ENCODE results near the gene TPGS1.

The TPGS1 gene

GRCh38 chr19:532561-533363 lies 25.5 kb downstream of the TPGS1 start:
- H3K4me2 ChIP-seq = peak overlapping the region; percentile 96
- TF ChIP-seq, protein P1, sequence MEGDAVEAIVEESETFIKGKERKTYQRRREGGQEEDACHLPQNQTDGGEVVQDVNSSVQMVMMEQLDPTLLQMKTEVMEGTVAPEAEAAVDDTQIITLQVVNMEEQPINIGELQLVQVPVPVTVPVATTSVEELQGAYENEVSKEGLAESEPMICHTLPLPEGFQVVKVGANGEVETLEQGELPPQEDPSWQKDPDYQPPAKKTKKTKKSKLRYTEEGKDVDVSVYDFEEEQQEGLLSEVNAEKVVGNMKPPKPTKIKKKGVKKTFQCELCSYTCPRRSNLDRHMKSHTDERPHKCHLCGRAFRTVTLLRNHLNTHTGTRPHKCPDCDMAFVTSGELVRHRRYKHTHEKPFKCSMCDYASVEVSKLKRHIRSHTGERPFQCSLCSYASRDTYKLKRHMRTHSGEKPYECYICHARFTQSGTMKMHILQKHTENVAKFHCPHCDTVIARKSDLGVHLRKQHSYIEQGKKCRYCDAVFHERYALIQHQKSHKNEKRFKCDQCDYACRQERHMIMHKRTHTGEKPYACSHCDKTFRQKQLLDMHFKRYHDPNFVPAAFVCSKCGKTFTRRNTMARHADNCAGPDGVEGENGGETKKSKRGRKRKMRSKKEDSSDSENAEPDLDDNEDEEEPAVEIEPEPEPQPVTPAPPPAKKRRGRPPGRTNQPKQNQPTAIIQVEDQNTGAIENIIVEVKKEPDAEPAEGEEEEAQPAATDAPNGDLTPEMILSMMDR (conservative IDR thresholded peaks at IDR 0.05; ENCODE audit: low read depth, low read length) = peak; percentile 56
- H3K4me3 ChIP-seq (IDR thresholded peaks at IDR 0.05; ENCODE audit: insufficient read depth, low read depth, low read length) = no peak overlapping the region
- H3K27ac ChIP-seq = no peak overlapping the region; the same call in 1 of the 2 replicates
- no peak overlapping the region; the same call in 1 of the 2 replicates for H2AFZ ChIP-seq (ENCODE audit: low read depth)
- peaks cover 7% of the 10 kb centered on the region for H3K27me3 ChIP-seq (ENCODE audit: insufficient read depth, low read depth)
- H4K20me1 ChIP-seq (ENCODE audit: insufficient read depth) = peaks cover 6% of the 10 kb centered on the region; the same call in 1 of the 2 replicates
- peak overlapping the region; percentile 40; the same call in 1 of the 2 replicates for H3K9ac ChIP-seq
- peaks cover 15% of the 10 kb centered on the region for H3K4me1 ChIP-seq (ENCODE audit: low read depth, poor library complexity, severe bottlenecking)
- peaks cover 17% of the 10 kb centered on the region; the same call in 1 of the 2 replicates for H3K79me2 ChIP-seq (ENCODE audit: insufficient read depth, low read depth)
- H3K36me3 ChIP-seq (ENCODE audit: insufficient read depth) = no peaks in the 10 kb centered on the region

DNA sequence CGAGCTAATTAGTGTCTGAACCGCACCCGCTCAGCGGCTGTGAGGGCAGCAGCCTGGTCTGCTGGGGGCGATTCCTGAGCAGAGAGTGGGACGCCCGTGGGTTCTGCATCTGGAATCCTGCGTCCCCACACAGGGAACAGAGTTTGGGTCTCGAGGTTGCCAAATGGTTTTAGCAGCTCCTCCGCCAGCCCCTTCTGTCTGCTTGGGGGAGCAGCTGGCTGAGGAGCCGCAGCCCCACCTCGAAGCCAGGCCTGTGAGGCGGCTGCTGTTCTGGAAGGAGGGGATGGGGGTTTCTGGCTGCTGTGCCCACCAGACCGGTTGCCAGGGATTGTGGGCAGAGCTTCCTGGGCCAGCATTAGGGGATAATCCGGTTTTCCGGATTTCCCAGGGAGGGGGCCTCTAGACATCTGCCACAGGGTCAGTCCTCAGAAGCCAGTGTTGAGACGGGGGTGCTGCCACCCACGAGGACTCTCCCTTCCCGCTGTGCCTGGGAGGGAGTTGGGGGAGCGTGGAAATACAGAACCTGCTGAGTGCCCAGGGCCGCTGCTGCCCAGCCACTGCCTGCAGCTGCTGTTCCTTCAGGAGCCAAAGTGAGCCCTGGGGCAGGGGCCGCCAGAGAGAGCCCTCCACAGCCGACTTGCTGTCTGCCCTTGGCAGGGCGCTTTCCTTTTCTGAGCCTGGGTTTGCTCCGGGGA lies 26.2 kb downstream of the TPGS1 start:
- peaks cover under 1% of the 10 kb centered on the region; the same call in 1 of the 2 replicates for H3K27me3 ChIP-seq (ENCODE audit: insufficient read depth, low read depth)
- H2AFZ ChIP-seq (ENCODE audit: low read depth) = no peak overlapping the region
- H3K4me3 ChIP-seq (IDR thresholded peaks at IDR 0.05; ENCODE audit: insufficient read depth, low read depth, low read length) = no peak overlapping the region
- H3K4me1 ChIP-seq (ENCODE audit: low read depth, poor library complexity, severe bottlenecking) = peaks cover 15% of the 10 kb centered on the region
- H4K20me1 ChIP-seq (ENCODE audit: insufficient read depth) = peaks cover 6% of the 10 kb centered on the region; the same call in 1 of the 2 replicates
- TF ChIP-seq, protein P1 (conservative IDR thresholded peaks at IDR 0.05; ENCODE audit: low read depth, low read length) = no peak
- no peak overlapping the region; the same call in 1 of the 2 replicates for H3K27ac ChIP-seq
- H3K36me3 ChIP-seq (ENCODE audit: insufficient read depth) = no peaks in the 10 kb centered on the region
- H3K79me2 ChIP-seq (ENCODE audit: insufficient read depth, low read depth) = peaks cover 17% of the 10 kb centered on the region; the same call in 1 of the 2 replicates
- no peak overlapping the region; the same call in 1 of the 2 replicates for H3K9ac ChIP-seq
- peak overlapping the region; percentile 96 for H3K4me2 ChIP-seq

DNA sequence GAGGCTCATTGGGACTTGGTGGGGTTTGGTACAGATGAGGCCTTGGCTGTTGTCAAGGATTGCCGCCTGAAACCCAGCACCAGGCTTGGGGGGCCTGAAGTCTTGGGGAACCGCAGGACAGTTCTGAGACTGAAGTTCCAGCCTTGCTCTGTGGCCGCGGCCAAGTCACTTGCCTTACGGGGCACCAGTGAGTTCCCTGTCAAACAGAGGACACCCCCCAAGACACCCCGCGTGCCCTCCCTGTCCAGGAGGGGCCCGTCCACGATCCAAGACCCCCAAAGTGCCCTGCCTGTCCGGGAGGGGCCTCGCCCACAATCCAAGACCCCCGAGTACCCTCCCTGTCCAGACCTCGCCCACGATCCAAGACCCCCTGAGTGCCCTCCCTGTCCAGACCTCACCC lies 26.8 kb downstream of the TPGS1 start:
- H3K27me3 ChIP-seq (ENCODE audit: insufficient read depth, low read depth) = no peaks in the 10 kb centered on the region
- peak overlapping the region; percentile 96; the same call in 1 of the 2 replicates for H3K4me2 ChIP-seq
- no peak overlapping the region for H2AFZ ChIP-seq (ENCODE audit: low read depth)
- H3K4me1 ChIP-seq (ENCODE audit: low read depth, poor library complexity, severe bottlenecking) = peaks cover 15% of the 10 kb centered on the region
- peaks cover 6% of the 10 kb centered on the region; the same call in 1 of the 2 replicates for H4K20me1 ChIP-seq (ENCODE audit: insufficient read depth)
- TF ChIP-seq, protein P1 (conservative IDR thresholded peaks at IDR 0.05; ENCODE audit: low read depth, low read length) = no peak
- H3K9ac ChIP-seq = no peak overlapping the region
- no peaks in the 10 kb centered on the region for H3K36me3 ChIP-seq (ENCODE audit: insufficient read depth)
- H3K79me2 ChIP-seq (ENCODE audit: insufficient read depth, low read depth) = peaks cover 17% of the 10 kb centered on the region; the same call in 1 of the 2 replicates
- H3K27ac ChIP-seq = no peak overlapping the region
- H3K4me3 ChIP-seq (IDR thresholded peaks at IDR 0.05; ENCODE audit: insufficient read depth, low read depth, low read length) = no peak overlapping the region

DNA sequence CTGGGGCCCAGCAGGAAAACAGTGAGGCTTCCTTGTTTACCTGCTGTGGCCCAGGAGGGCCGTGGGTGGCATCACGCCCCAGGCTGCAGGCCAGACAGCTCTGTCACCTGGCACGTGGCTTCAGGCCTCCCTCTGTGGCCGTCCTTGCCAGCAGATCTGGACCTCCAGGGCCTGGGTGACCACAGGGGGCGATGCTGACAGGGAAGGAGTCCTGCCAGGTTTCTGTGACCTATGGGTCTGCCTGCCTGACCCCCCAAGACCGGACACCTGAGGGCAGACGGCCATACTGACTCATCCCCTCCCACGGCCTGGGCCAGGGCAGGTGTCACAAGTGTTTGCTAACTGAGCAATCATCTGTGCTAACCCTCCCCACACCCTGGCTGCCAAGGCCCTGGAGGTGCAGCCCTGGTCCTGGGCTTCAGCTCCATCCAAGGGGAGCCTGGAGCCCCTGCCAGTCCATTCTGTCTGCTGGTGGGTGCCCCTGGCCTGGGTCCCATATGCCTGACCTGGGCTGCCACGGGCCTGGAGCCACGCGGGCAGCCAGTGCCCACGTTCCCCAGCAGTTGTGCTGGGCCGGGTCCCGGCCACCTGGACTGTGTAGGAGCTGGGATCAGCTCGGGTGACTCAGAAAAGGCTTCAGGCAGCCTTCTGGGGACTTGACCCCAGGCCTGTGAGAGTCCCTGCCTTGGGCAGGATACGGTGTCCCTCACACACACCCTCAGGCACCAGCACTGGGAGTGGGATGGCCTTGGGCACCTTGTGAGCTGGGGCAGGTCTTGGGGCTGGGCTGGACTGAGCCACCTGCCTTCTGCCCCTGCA lies 27.9 kb downstream of the TPGS1 start:
- TF ChIP-seq, protein P1 (conservative IDR thresholded peaks at IDR 0.05; ENCODE audit: low read depth, low read length) = no peak
- H3K4me2 ChIP-seq = no peak overlapping the region
- H3K79me2 ChIP-seq (ENCODE audit: insufficient read depth, low read depth) = peaks cover 17% of the 10 kb centered on the region; the same call in 1 of the 2 replicates
- H3K36me3 ChIP-seq (ENCODE audit: insufficient read depth) = no peaks in the 10 kb centered on the region
- peaks cover 6% of the 10 kb centered on the region; the same call in 1 of the 2 replicates for H4K20me1 ChIP-seq (ENCODE audit: insufficient read depth)
- no peaks in the 10 kb centered on the region for H3K27me3 ChIP-seq (ENCODE audit: insufficient read depth, low read depth)
- no peak overlapping the region for H2AFZ ChIP-seq (ENCODE audit: low read depth)
- no peak overlapping the region for H3K9ac ChIP-seq
- H3K4me1 ChIP-seq (ENCODE audit: low read depth, poor library complexity, severe bottlenecking) = peaks cover 15% of the 10 kb centered on the region
- H3K4me3 ChIP-seq (IDR thresholded peaks at IDR 0.05; ENCODE audit: insufficient read depth, low read depth, low read length) = no peak overlapping the region
- no peak overlapping the region for H3K27ac ChIP-seq

Measured in KMS-11 (cell line).